H1 (cell line): ENCODE data around the gene PGP.

Source experiments
- CTCF ChIP-seq, 3 experiments: IDR thresholded peaks; 1 replicate in 2 of 3; 2 replicates in 1 of 3; pipeline versions ENCODE4 v1.5.1 to v1.6.1; 2011; ENCODE audit warnings: low read length in 3 of 3, mild to moderate bottlenecking in 3 of 3, inconsistent platforms in 2 of 3, low read depth in 1 of 3, moderate library complexity in 1 of 3; ENCODE audit not compliant: insufficient read depth in 1 of 3; ENCODE audit errors: control extremely low read depth in 1 of 3
- POLR2A ChIP-seq, 2 experiments: IDR thresholded peaks; 1 replicate in 1 of 2; 2 replicates in 1 of 2; pipeline ENCODE4 v1.6.1; 2011; ENCODE audit warnings: low read depth in 2 of 2, low read length in 2 of 2, mild to moderate bottlenecking in 2 of 2; ENCODE audit errors: control extremely low read depth in 1 of 2
- POLR2AphosphoS5 ChIP-seq: IDR thresholded peaks from 2 replicates; pipeline ENCODE4 v1.6.1; 2011; ENCODE audit warnings: low read depth, low read length
- RFX5 ChIP-seq: IDR thresholded peaks from 2 replicates; pipeline ENCODE4 v1.6.1; 2011; ENCODE audit warnings: low read depth, low read length, improper control_type of control experiment, borderline replicate concordance

- TF ChIP-seq POLR2A (IDR thresholded peaks at IDR 0.05; ENCODE audit: control extremely low read depth in 1 of 2, low read depth in 2 of 2, low read length in 2 of 2) (no peak), CTCF (IDR thresholded peaks at IDR 0.05; ENCODE audit: control extremely low read depth in 1 of 3, insufficient read depth in 1 of 3, low read depth in 1 of 3, low read length in 3 of 3) (no peak), RFX5 (no peak), POLR2AphosphoS5 (no peak)
Observed at GRCh38 chr16:2187212-2187611, 27.4 kb downstream of the PGP start.
